ENCODE results near the gene THEMIS2.

The THEMIS2 gene

GRCh38 chr1:27931184-27931583 lies 58.8 kb downstream of the THEMIS2 start:
- no peak for TF ChIP-seq CTCF (IDR thresholded peaks at IDR 0.05; ENCODE audit: extremely low read depth, insufficient read depth, missing control alignments)
- no peak for DNase-seq (ENCODE audit: low spot score)

GRCh38 chr1:27931759-27932158 lies 59.4 kb downstream of the THEMIS2 start:
- no peak for DNase-seq (ENCODE audit: low spot score)
- TF ChIP-seq CTCF (IDR thresholded peaks at IDR 0.05; ENCODE audit: extremely low read depth, insufficient read depth, missing control alignments): no peak
- in situ Hi-C loops (cut with MboI; ENCODE audit: low pct_unique_long_range_greater_than_20kb, low sequenced_read_pairs, unreplicated experiment): no loop called here

More at GRCh38 chr1:27931184-27931583, 58.8 kb downstream of the THEMIS2 start:
- in situ Hi-C loops (cut with MboI; ENCODE audit: low pct_unique_long_range_greater_than_20kb, low sequenced_read_pairs, unreplicated experiment): no loop called here

- in situ Hi-C loops (cut with MboI; ENCODE audit: low pct_unique_long_range_greater_than_20kb, low sequenced_read_pairs, unreplicated experiment): no loop called here
Measured at GRCh38 chr1:27934818-27935549, 62.6 kb downstream of the THEMIS2 start, which contains the start of gene SMPDL3B. SMPDL3B (plus strand) TSS chr1:27935000; CDS start chr1:27935184, 184 bp downstream.

GRCh38 chr1:27935721-27936120 lies 63.4 kb downstream of the THEMIS2 start:
- in situ Hi-C loops (cut with MboI; ENCODE audit: low pct_unique_long_range_greater_than_20kb, low sequenced_read_pairs, unreplicated experiment): no loop called here
- no peak for DNase-seq (ENCODE audit: low spot score)
- no peak for TF ChIP-seq CTCF (IDR thresholded peaks at IDR 0.05; ENCODE audit: extremely low read depth, insufficient read depth, missing control alignments)

More at GRCh38 chr1:27934818-27935549, 62.6 kb downstream of the THEMIS2 start, which contains the start of gene SMPDL3B:
- DNase-seq (ENCODE audit: low spot score): no peak
- no peak for TF ChIP-seq CTCF (IDR thresholded peaks at IDR 0.05; ENCODE audit: extremely low read depth, insufficient read depth, missing control alignments)

Data from GM13977 (cell line).